Stimulated activated effector memory CD8-positive, alpha-beta T cell treated with anti-CD3 and anti-CD28 coated beads, Interleukin-12 subunit alpha, Interleukin-12 subunit beta, amount 100 ng/mL, for 72 hours (primary cell): ENCODE results near the gene SLC2A5.
"Not testable (repeated sequence)": the region's sequence is repeated elsewhere in the genome, so short reads cannot be mapped to it uniquely, and the experiment has no call there.

Experiments used
- ATAC-seq: fragments of 150-1000 bp; cut with Tn5 transposase; 2 replicates; pipeline ENCODE4 v1.10.0; 2021
- DNase-seq, 2 donors: peaks; one replicate each; pipeline ENCODE4 v3.0.0; 2021 to 2022; ENCODE audit warnings: low spot score in 2 of 2
- H3K27ac Mint-ChIP-seq: one replicate; pipeline ENCODE4 v1.8.0; 2022; ENCODE audit warnings: mild to moderate bottlenecking, mixed read lengths
- H3K36me3 Mint-ChIP-seq: one replicate; pipeline ENCODE4 v1.8.0; 2022; ENCODE audit warnings: mild to moderate bottlenecking, mixed read lengths
- H3K4me1 Mint-ChIP-seq: one replicate; pipeline ENCODE4 v1.8.0; 2022; ENCODE audit warnings: mixed read lengths
- H3K4me3 Mint-ChIP-seq: one replicate; pipeline ENCODE4 v1.8.0; 2022; ENCODE audit warnings: mild to moderate bottlenecking, mixed read lengths
- H3K9me3 Mint-ChIP-seq: one replicate; pipeline ENCODE4 v1.8.0; 2022; ENCODE audit warnings: mixed read lengths

The SLC2A5 gene

GRCh38 chr1:9099555-9099954, 30.1 kb upstream of the SLC2A5 start:
- peaks cover 11% of the 10 kb centered on the region for H3K36me3 Mint-ChIP-seq
- H3K9me3 Mint-ChIP-seq: no peaks in the 10 kb centered on the region
- H3K27ac Mint-ChIP-seq: no peak overlapping the region

DNA sequence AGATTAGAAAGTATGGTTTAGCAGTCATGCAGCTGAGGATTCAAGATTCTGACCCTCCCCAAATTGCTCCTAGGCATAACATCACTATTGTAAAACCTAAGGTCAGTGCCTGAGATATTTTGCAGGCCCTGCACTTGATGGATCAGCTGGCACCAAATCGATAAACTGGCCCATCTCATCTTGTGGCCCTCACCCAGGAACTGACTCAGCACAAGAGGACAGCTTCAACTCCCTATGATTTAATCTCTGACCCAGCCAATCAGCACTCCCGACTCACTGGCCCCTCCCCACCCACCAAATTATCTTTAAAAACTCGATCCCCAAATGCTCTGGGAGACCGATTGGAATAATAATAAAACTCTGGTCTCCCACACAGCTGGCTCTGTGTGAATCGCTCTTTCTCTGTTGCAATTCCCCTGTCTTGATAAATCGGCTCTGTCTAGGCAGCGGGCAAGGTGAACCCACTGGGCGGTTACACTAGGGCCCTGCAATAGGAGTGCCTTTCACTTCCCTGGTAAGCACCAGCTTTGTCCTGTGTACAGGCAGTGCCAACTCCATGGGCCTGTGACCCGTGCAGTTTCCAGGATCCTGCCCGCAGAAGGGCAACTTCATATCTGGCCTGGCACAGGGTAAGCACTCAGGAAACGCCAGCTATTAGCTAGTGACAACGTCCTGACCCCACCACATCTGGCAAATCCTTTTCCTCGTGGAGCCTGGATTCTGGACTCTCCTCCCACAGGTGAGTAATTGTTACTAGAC, 28.7 kb upstream of the SLC2A5 start:
- no peak overlapping the region for H3K27ac Mint-ChIP-seq
- H3K4me3 Mint-ChIP-seq: no peak overlapping the region
- ATAC-seq (no peak), DNase-seq (no peak)
- H3K4me1 Mint-ChIP-seq: no peaks in the 10 kb centered on the region
- peaks cover 11% of the 10 kb centered on the region for H3K36me3 Mint-ChIP-seq
- H3K9me3 Mint-ChIP-seq: no peaks in the 10 kb centered on the region

More at GRCh38 chr1:9099555-9099954, 30.1 kb upstream of the SLC2A5 start:
- Mint-ChIP-seq H3K4me3 (no peak overlapping the region), H3K4me1 (no peaks in the 10 kb centered on the region)
- ATAC-seq (no peak), DNase-seq (no peak)

- no peak for ATAC-seq
- Mint-ChIP-seq H3K4me3 (no peak overlapping the region), H3K9me3 (no peaks in the 10 kb centered on the region), H3K36me3 (no peaks in the 10 kb centered on the region), H3K27ac (no peak overlapping the region), H3K4me1 (no peaks in the 10 kb centered on the region)
- no peak for DNase-seq
These were observed 26.4 kb upstream of the SLC2A5 start for GRCh38 chr1:9095818-9096217.

- H3K27ac Mint-ChIP-seq, ATAC-seq, H3K9me3 Mint-ChIP-seq, H3K4me1 Mint-ChIP-seq, H3K4me3 Mint-ChIP-seq, H3K36me3 Mint-ChIP-seq, DNase-seq: not testable (repeated sequence)
These were observed 24.7 kb upstream of the SLC2A5 start for GRCh38 chr1:9093996-9094595.

DNA sequence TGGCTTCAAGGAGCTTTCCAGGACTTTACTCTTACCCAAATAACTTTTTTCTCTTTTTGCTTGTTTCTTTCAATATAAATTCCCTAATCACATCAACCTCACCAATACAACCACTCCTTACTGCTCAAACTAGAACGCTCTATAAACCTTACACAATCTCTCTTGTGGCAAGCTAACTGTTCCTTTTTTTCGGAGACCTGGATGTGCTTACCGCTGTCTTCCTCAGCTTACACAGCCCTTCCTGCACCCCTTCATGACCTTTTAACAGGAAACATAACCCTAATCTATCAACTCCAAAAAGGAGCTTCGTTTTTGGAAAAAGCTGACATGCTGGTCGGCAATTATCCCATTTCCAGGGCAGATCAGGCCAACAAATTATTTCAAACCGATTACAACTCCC, 24.1 kb upstream of the SLC2A5 start:
- H3K27ac Mint-ChIP-seq: no peak overlapping the region
- H3K4me3 Mint-ChIP-seq: no peak overlapping the region
- DNase-seq: no peak
- no peaks in the 10 kb centered on the region for H3K9me3 Mint-ChIP-seq
- H3K36me3 Mint-ChIP-seq: no peaks in the 10 kb centered on the region
- H3K4me1 Mint-ChIP-seq: no peaks in the 10 kb centered on the region
- ATAC-seq: no peak

GRCh38 chr1:9093091-9093490, 23.7 kb upstream of the SLC2A5 start:
- Mint-ChIP-seq H3K4me1 (no peaks in the 10 kb centered on the region), H3K36me3 (no peaks in the 10 kb centered on the region), H3K4me3 (no peak overlapping the region), H3K9me3 (no peaks in the 10 kb centered on the region), H3K27ac (no peak overlapping the region)
- DNase-seq (no peak), ATAC-seq (no peak)

- ATAC-seq (no peak), DNase-seq (no peak)
- no peak overlapping the region for H3K4me3 Mint-ChIP-seq
- H3K27ac Mint-ChIP-seq: no peak overlapping the region
- no peaks in the 10 kb centered on the region for H3K9me3 Mint-ChIP-seq
- H3K4me1 Mint-ChIP-seq: no peaks in the 10 kb centered on the region
- no peaks in the 10 kb centered on the region for H3K36me3 Mint-ChIP-seq
These were observed 19.4 kb upstream of the SLC2A5 start for GRCh38 chr1:9088807-9089206.

GRCh38 chr1:9087411-9088125, 18.1 kb upstream of the SLC2A5 start:
- ATAC-seq: no peak
- H3K9me3 Mint-ChIP-seq: no peaks in the 10 kb centered on the region
- no peaks in the 10 kb centered on the region for H3K4me1 Mint-ChIP-seq
- H3K27ac Mint-ChIP-seq: no peak overlapping the region
- H3K4me3 Mint-ChIP-seq: no peak overlapping the region
- DNase-seq: no peak
- no peaks in the 10 kb centered on the region for H3K36me3 Mint-ChIP-seq

DNA sequence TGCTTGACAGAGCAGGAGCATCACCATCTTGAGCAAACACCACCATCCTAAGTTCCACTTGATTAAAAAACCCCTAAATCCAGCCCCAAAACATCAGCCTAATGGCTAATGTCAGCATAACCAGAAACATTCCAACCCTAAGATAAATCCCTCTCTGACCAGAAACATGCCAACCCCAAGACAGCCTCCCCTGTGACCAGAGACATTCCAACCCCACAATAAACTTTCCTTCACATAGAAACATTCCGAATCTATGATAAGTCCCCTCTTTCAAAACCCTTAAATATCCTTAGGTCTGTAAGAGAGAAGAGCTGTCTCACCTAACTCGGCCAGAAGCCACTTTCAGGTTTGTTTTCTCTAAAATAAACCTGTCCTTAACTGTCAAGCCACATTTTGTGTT, 17.4 kb upstream of the SLC2A5 start:
- Mint-ChIP-seq H3K4me3 (no peak overlapping the region), H3K36me3 (no peaks in the 10 kb centered on the region), H3K9me3 (no peaks in the 10 kb centered on the region), H3K27ac (no peak overlapping the region), H3K4me1 (no peaks in the 10 kb centered on the region)
- ATAC-seq: no peak
- DNase-seq: no peak

DNA sequence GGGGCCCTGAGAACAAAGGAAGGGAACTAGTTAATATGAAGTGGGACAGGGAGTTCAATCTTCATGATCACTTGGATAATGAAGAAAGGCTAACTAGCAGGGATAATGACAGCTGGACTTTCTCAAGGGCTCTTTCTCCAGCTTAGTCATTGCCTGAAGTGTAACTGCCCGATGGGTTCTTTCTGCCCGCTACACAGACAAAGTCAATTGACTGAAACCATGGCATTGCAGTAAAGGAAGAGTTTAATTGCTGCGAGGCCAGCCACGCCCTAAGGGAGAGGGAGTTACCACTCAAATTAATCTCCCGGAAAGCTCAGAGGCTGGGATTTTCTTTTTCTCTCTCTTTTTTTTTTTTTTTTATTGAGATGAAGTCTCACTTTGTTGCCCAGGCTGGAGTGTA, 16.6 kb upstream of the SLC2A5 start:
- Mint-ChIP-seq H3K4me1 (no peaks in the 10 kb centered on the region), H3K4me3 (no peak overlapping the region), H3K36me3 (no peaks in the 10 kb centered on the region), H3K9me3 (no peaks in the 10 kb centered on the region), H3K27ac (no peak overlapping the region)
- DNase-seq (no peak), ATAC-seq (no peak)

- H3K36me3 Mint-ChIP-seq: no peaks in the 10 kb centered on the region
- H3K27ac Mint-ChIP-seq: no peak overlapping the region
- ATAC-seq (no peak), DNase-seq (no peak)
- no peak overlapping the region for H3K4me3 Mint-ChIP-seq
- no peaks in the 10 kb centered on the region for H3K4me1 Mint-ChIP-seq
- no peaks in the 10 kb centered on the region for H3K9me3 Mint-ChIP-seq
These were observed 16.0 kb upstream of the SLC2A5 start for GRCh38 chr1:9085306-9085940.

DNA sequence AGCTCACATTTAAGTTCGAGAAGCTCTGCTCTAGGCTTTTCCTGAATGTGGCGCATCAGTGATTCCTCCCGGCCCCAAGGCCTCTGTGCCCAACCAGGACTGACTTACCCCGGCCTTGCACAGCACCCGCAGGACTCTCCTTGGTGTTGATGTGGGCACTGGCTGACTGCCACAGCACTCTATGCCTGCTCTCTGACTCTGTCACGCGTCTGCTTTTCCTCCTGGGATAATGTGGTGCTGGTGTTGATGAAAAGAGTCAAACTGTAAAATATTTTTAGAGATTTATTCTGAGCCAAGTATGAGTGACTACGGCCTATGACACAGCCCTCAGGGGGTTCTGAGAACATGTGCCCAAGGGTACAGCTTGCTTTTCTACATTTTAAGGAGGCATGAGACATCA, 15.5 kb upstream of the SLC2A5 start:
- Mint-ChIP-seq H3K36me3 (no peaks in the 10 kb centered on the region), H3K4me1 (no peaks in the 10 kb centered on the region)

GRCh38 chr1:9081473-9081872, 12.0 kb upstream of the SLC2A5 start:
- ATAC-seq (no peak), DNase-seq (no peak)
- Mint-ChIP-seq H3K4me3 (no peak overlapping the region), H3K36me3 (no peaks in the 10 kb centered on the region), H3K4me1 (peaks cover 12% of the 10 kb centered on the region), H3K9me3 (no peaks in the 10 kb centered on the region), H3K27ac (no peak overlapping the region)

More for the DNA sequence above, 15.5 kb upstream of the SLC2A5 start:
- Mint-ChIP-seq H3K4me3 (no peak overlapping the region), H3K27ac (no peak overlapping the region), H3K9me3 (no peaks in the 10 kb centered on the region)
- DNase-seq (no peak), ATAC-seq (no peak)

DNA sequence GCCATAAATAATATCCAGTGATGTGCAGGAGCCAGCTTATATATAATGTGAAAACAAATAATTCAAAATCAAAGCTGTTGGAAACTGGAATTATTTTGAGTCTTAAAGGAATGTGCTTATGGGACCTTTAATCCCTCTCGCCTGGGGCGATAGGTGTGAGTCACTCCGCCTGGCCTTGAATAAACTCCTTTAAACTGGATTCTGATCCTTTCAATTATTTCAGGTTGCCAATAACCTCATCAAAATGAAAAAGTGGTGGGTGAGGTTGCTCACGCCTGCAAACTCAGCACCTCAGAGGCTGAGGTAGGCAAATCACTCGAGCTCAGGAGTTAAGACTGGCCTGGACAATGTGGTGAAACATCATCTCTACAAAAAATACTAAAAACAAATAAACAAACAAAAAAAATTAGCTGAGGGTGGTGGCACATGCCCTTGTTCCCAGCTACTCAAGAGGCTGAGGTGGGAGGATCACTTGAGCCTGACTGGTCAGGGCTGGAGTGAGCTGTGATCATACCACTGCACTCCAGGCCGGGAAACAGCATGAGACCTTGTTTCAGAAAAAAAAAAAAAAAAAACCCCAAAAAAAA, 11.4 kb upstream of the SLC2A5 start:
- DNase-seq (no peak), ATAC-seq (no peak)
- Mint-ChIP-seq H3K27ac (no peak overlapping the region), H3K9me3 (no peaks in the 10 kb centered on the region), H3K4me1 (peaks cover 12% of the 10 kb centered on the region), H3K36me3 (no peaks in the 10 kb centered on the region), H3K4me3 (no peak overlapping the region)

- H3K4me1 Mint-ChIP-seq: peaks cover 16% of the 10 kb centered on the region
These were observed 10.7 kb upstream of the SLC2A5 start for GRCh38 chr1:9079988-9080704.

More at GRCh38 chr1:9079988-9080704, 10.7 kb upstream of the SLC2A5 start:
- DNase-seq (no peak), ATAC-seq (no peak)
- Mint-ChIP-seq H3K36me3 (no peaks in the 10 kb centered on the region), H3K27ac (no peak overlapping the region), H3K9me3 (no peaks in the 10 kb centered on the region), H3K4me3 (no peak overlapping the region)
